Measurements from ENCODE around the gene ZNF408. TPM values are rescaled to one million over a fixed set of nuclear protein-coding genes. Genes with fewer than 3 reads are reported as not detected.
A peak's percentile ranks its signal among the peaks of the same experiment; 100 is the strongest.

The ZNF408 gene
- total and polyA plus RNA-seq, 2 experiments from 2014 or later = 6.1 to 17.2 TPM

DNA sequence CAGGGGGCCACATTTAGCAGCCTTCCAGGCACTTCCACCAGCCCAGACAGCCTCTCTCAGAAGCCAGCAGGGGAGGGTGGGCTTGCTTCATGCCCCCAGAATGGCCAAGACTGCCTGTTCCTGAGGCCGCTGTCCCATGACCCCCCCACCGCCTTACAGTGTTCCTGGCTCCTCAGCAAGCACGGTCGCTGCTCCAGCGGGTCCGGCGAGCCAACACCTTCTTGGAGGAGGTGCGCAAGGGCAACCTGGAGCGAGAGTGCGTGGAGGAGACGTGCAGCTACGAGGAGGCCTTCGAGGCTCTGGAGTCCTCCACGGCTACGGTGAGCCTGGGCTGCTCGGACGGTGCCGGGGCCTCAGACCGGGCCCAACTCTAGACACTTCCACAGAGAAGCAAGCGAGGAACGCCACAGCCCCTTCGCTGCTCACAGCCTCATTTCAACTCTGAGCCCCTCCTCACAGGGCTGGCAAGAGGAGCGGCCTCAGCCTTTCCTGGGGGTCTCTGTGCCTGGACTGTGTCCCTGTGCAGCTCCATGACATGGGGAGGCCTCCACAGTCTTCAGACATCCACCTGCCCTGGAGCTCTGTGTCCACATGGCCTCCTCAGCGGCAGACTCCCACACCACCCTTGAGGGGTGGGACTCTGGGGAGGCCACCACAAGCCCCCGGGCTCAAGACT is 18.9 kb downstream of the ZNF408 start:
- no peak overlapping the region for H3K27ac ChIP-seq (ENCODE audit: low read depth)
- H3K79me2 ChIP-seq (replicated peaks; ENCODE audit: insufficient read depth) = no peaks in the 10 kb centered on the region
- H3F3A ChIP-seq (replicated peaks; ENCODE audit: low read depth) = no peaks in the 10 kb centered on the region
- H3K9me2 ChIP-seq (ENCODE audit: insufficient read depth) = no peaks in the 10 kb centered on the region
- Mint-ChIP-seq H3K4me1 (peaks cover 10% of the 10 kb centered on the region), H3K9me3 (no peaks in the 10 kb centered on the region; the same call in 2 of the 3 replicates), H3K27ac (no peak overlapping the region), H3K27me3 (ENCODE audit: insufficient read depth, low read depth, poor library complexity) (peaks cover 12% of the 10 kb centered on the region), H3K36me3 (ENCODE audit: low read depth) (no peaks in the 10 kb centered on the region), H3K4me3 (no peak overlapping the region)
- H2AFZ ChIP-seq = peak overlapping the region; percentile 47; the same call in 1 of the 2 replicates
- no peaks in the 10 kb centered on the region for H4K20me1 ChIP-seq (replicated peaks; ENCODE audit: insufficient read depth)
- ATAC-seq = no peak
- TF ChIP-seq ETS1 (IDR thresholded peaks at IDR 0.05) (no peak), POLR2AphosphoS5 (IDR thresholded peaks at IDR 0.05; ENCODE audit: low read depth) (no peak), NANOG (IDR thresholded peaks at IDR 0.05; ENCODE audit: borderline replicate concordance) (no peak), CTCF (conservative IDR thresholded peaks at IDR 0.05; ENCODE audit: low read depth in 2 of 2) (no peak), ZNF462 (CRISPR knock-in tag; IDR thresholded peaks at IDR 0.05) (no peak), REST (IDR thresholded peaks at IDR 0.05; ENCODE audit: unreplicated experiment) (no peak), EZH2phosphoT487 (IDR thresholded peaks at IDR 0.05; ENCODE audit: unreplicated experiment) (no peak), CREB1 (CRISPR knock-in tag; IDR thresholded peaks at IDR 0.05; ENCODE audit: low read depth) (no peak), ZNF331 (CRISPR knock-in tag; IDR thresholded peaks at IDR 0.05; ENCODE audit: low read depth) (no peak), EZH2 (IDR thresholded peaks at IDR 0.05; ENCODE audit: low read depth, unreplicated experiment) (no peak), JUNB (IDR thresholded peaks at IDR 0.05; ENCODE audit: unreplicated experiment) (no peak), STAT1 (IDR thresholded peaks at IDR 0.05; ENCODE audit: unreplicated experiment) (no peak)
- H3K27me3 ChIP-seq (ENCODE audit: insufficient read depth) = no peaks in the 10 kb centered on the region
- DNase-seq (ENCODE audit: low spot score) = no peak
- no peak overlapping the region for H3K4me2 ChIP-seq
- no peaks in the 10 kb centered on the region for H3K36me3 ChIP-seq (ENCODE audit: insufficient read depth)
- no peaks in the 10 kb centered on the region for H3K4me1 ChIP-seq (ENCODE audit: insufficient read depth)
- H3K4me3 ChIP-seq = no peak overlapping the region

Data from GM23338 (cell line).